ENCODE results near the gene HTRA1.

GRCh38 chr10:122495406-122496340 lies 34.3 kb downstream of the HTRA1 start:
- no peak for TF ChIP-seq CTCF (IDR thresholded peaks at IDR 0.05)
- TF ChIP-seq POLR2A (IDR thresholded peaks at IDR 0.05) = no peak
